Upper lobe of right lung (tissue), 1 donor: Measurements from ENCODE around the gene ESRRG. TPM values are rescaled to one million over a fixed set of nuclear protein-coding genes. Genes with fewer than 3 reads are reported as not detected.

Experiments used
- ATAC-seq: fragments of 200-7000 bp; cut with Tn5 transposase; one replicate; pipeline ENCODE4 v1.9.1; 2020; ENCODE audit warnings: mild to moderate bottlenecking, moderate library complexity
- DNase-seq: peaks from one replicate; pipeline ENCODE4 v3.0.0-alpha.2; 2020
- H3K27ac ChIP-seq: fragments of 200-600 bp; one replicate; pipeline ENCODE4 v1.8.0; 2022
- H3K27me3 ChIP-seq: fragments of 200-600 bp; one replicate; pipeline ENCODE4 v1.8.0; 2022; ENCODE audit warnings: mild to moderate bottlenecking
- H3K36me3 ChIP-seq: fragments of 200-600 bp; one replicate; pipeline ENCODE4 v1.8.0; 2022
- H3K4me1 ChIP-seq: fragments of 200-600 bp; one replicate; pipeline ENCODE4 v1.8.0; 2022
- H3K4me3 ChIP-seq: fragments of 200-600 bp; one replicate; pipeline ENCODE4 v1.8.0; 2022; ENCODE audit warnings: mild to moderate bottlenecking
- H3K9me3 ChIP-seq: fragments of 200-600 bp; one replicate; pipeline ENCODE4 v1.8.0; 2022
- CTCF ChIP-seq: fragments of 200-600 bp; IDR thresholded peaks from one replicate; pipeline ENCODE4 v1.8.0; 2022; ENCODE audit warnings: antibody characterized with exemption
- intact Hi-C: fragments of 100-400 bp; cut with DNase I; formaldehyde crosslinking; loops from one replicate; pipeline ENCODE4 v1.11.0; 2022
- total RNA-seq: library from RNA; stranded (reverse); fragmentation: NEBNext Ultra II Directional; extraction: Animal tissue kit (Norgen Biotek cat#: 25700); gene quantifications from one replicate; pipeline ENCODE4 v1.2.1, GENCODE V29; 2021
- donor health status: DM: no; HTN: yes; CAD: no; lungs with severe emphysema.

The ESRRG gene
- total RNA-seq, 1 donor from 2014 or later = 0.29 TPM

GRCh38 chr1:216665856-216666255 lies 57.4 kb downstream of the ESRRG start:
- Histone ChIP-seq H3K36me3 (no peaks in the 10 kb centered on the region), H3K27ac (no peak overlapping the region), H3K4me3 (no peak overlapping the region), H3K9me3 (no peaks in the 10 kb centered on the region), H3K4me1 (no peaks in the 10 kb centered on the region), H3K27me3 (no peaks in the 10 kb centered on the region)
- no peak for DNase-seq
- no peak for ATAC-seq
- no peak for TF ChIP-seq CTCF
- intact Hi-C loops = no loop called here

- DNase-seq (no peak), ATAC-seq (no peak)
- no peak for TF ChIP-seq CTCF
- H3K27me3 ChIP-seq = no peaks in the 10 kb centered on the region
- H3K36me3 ChIP-seq = no peaks in the 10 kb centered on the region
- H3K4me1 ChIP-seq = no peaks in the 10 kb centered on the region
- H3K27ac ChIP-seq = no peak overlapping the region
- H3K4me3 ChIP-seq = no peak overlapping the region
- H3K9me3 ChIP-seq = no peaks in the 10 kb centered on the region
- intact Hi-C loops = no loop called here
Observed at GRCh38 chr1:216665406-216665805, 57.8 kb downstream of the ESRRG start.

- Histone ChIP-seq H3K9me3 (no peaks in the 10 kb centered on the region), H3K27me3 (no peaks in the 10 kb centered on the region), H3K36me3 (no peaks in the 10 kb centered on the region), H3K27ac (no peak overlapping the region), H3K4me1 (no peaks in the 10 kb centered on the region), H3K4me3 (no peak overlapping the region)
- no peak for TF ChIP-seq CTCF
- intact Hi-C loops = no loop called here
- ATAC-seq (no peak), DNase-seq (no peak)
Observed at GRCh38 chr1:216662681-216663080, 60.5 kb downstream of the ESRRG start.

GRCh38 chr1:216660561-216660960 lies 62.7 kb downstream of the ESRRG start:
- no peak for DNase-seq
- no peaks in the 10 kb centered on the region for H3K9me3 ChIP-seq
- H3K27me3 ChIP-seq = no peaks in the 10 kb centered on the region
- ATAC-seq = no peak
- no peak for TF ChIP-seq CTCF
- no peak overlapping the region for H3K27ac ChIP-seq
- H3K4me3 ChIP-seq = no peak overlapping the region
- no peaks in the 10 kb centered on the region for H3K4me1 ChIP-seq
- H3K36me3 ChIP-seq = no peaks in the 10 kb centered on the region
- intact Hi-C loops = no loop called here

- Histone ChIP-seq H3K9me3 (no peaks in the 10 kb centered on the region), H3K4me3 (no peak overlapping the region), H3K27ac (no peak overlapping the region), H3K27me3 (no peaks in the 10 kb centered on the region), H3K36me3 (no peaks in the 10 kb centered on the region), H3K4me1 (no peaks in the 10 kb centered on the region)
- TF ChIP-seq CTCF = no peak
- DNase-seq (no peak), ATAC-seq (no peak)
- intact Hi-C loops = no loop called here
Observed at GRCh38 chr1:216653001-216653400, 70.2 kb downstream of the ESRRG start.

- no peak for ATAC-seq
- intact Hi-C loops = no loop called here
Observed at GRCh38 chr1:216651826-216652418, 71.3 kb downstream of the ESRRG start.

More at GRCh38 chr1:216651826-216652418, 71.3 kb downstream of the ESRRG start:
- TF ChIP-seq CTCF = no peak
- no peak for DNase-seq
- no peaks in the 10 kb centered on the region for H3K27me3 ChIP-seq
- H3K9me3 ChIP-seq = no peaks in the 10 kb centered on the region
- H3K4me3 ChIP-seq = no peak overlapping the region
- no peaks in the 10 kb centered on the region for H3K36me3 ChIP-seq
- H3K4me1 ChIP-seq = no peaks in the 10 kb centered on the region
- H3K27ac ChIP-seq = no peak overlapping the region
